Type B pancreatic cell (in vitro differentiated cells): ENCODE results near the gene CTDP1. TPM values are rescaled to one million over a fixed set of nuclear protein-coding genes. Genes with fewer than 3 reads are reported as not detected.

Experiments
- DNase-seq: peaks from one replicate; pipeline ENCODE4 v3.0.0; 2021; ENCODE audit warnings: mixed read lengths; ENCODE audit not compliant: unreplicated experiment; ENCODE audit errors: extremely low spot score
- H3K27ac Mint-ChIP-seq: 2 replicates; pipeline ENCODE4 v1.8.0; 2021; ENCODE audit warnings: mild to moderate bottlenecking, mixed read lengths
- H3K27me3 Mint-ChIP-seq: 2 replicates; pipeline ENCODE4 v1.8.0; 2021; ENCODE audit warnings: mixed read lengths
- H3K36me3 Mint-ChIP-seq: 2 replicates; pipeline ENCODE4 v1.8.0; 2021; ENCODE audit warnings: mixed read lengths
- H3K4me1 Mint-ChIP-seq: one replicate; pipeline ENCODE4 v1.8.0; 2021; ENCODE audit warnings: mixed read lengths; ENCODE audit not compliant: unreplicated experiment
- H3K4me3 Mint-ChIP-seq: 2 replicates; pipeline ENCODE4 v1.8.0; 2021; ENCODE audit warnings: mild to moderate bottlenecking, mixed read lengths
- H3K9me3 Mint-ChIP-seq: 2 replicates; pipeline ENCODE4 v1.8.0; 2021; ENCODE audit warnings: mixed read lengths
- CTCF ChIP-seq: fragments of 200-600 bp; sonication (generic); conservative IDR thresholded peaks from 2 replicates; pipeline ENCODE4 v1.5.0; 2021; ENCODE audit warnings: antibody characterized with exemption, mild to moderate bottlenecking
- total RNA-seq: library from RNA; stranded (reverse); gene quantifications from 2 replicates; pipeline ENCODE4 v1.2.1, GENCODE V29; 2021; ENCODE audit warnings: low replicate concordance

CTDP1 gene
- total RNA-seq, 1 donor from 2014 or later: 21.1 TPM

- Mint-ChIP-seq H3K27me3 (peaks cover 28% of the 10 kb centered on the region), H3K27ac (no peak overlapping the region), H3K36me3 (no peaks in the 10 kb centered on the region), H3K4me3 (no peak overlapping the region), H3K9me3 (no peaks in the 10 kb centered on the region), H3K4me1 (no peaks in the 10 kb centered on the region)
- DNase-seq: no peak
- TF ChIP-seq CTCF: no peak
Observed at GRCh38 chr18:79662439-79662838, 17.2 kb upstream of the CTDP1 start.

- Mint-ChIP-seq H3K4me1 (no peaks in the 10 kb centered on the region), H3K9me3 (peaks cover 5% of the 10 kb centered on the region), H3K27me3 (peaks cover 21% of the 10 kb centered on the region), H3K27ac (no peak overlapping the region), H3K4me3 (no peak overlapping the region), H3K36me3 (no peaks in the 10 kb centered on the region)
- no peak for DNase-seq
- TF ChIP-seq CTCF: no peak
Observed at GRCh38 chr18:79664525-79665125, 15.0 kb upstream of the CTDP1 start.

GRCh38 chr18:79668203-79668602 is 11.4 kb upstream of the CTDP1 start:
- peaks cover 5% of the 10 kb centered on the region for H3K9me3 Mint-ChIP-seq
- no peak for DNase-seq
- no peaks in the 10 kb centered on the region for H3K4me1 Mint-ChIP-seq
- no peaks in the 10 kb centered on the region for H3K36me3 Mint-ChIP-seq
- H3K27me3 Mint-ChIP-seq: peaks cover 8% of the 10 kb centered on the region
- TF ChIP-seq CTCF: no peak
- H3K4me3 Mint-ChIP-seq: no peak overlapping the region
- no peak overlapping the region for H3K27ac Mint-ChIP-seq

DNA sequence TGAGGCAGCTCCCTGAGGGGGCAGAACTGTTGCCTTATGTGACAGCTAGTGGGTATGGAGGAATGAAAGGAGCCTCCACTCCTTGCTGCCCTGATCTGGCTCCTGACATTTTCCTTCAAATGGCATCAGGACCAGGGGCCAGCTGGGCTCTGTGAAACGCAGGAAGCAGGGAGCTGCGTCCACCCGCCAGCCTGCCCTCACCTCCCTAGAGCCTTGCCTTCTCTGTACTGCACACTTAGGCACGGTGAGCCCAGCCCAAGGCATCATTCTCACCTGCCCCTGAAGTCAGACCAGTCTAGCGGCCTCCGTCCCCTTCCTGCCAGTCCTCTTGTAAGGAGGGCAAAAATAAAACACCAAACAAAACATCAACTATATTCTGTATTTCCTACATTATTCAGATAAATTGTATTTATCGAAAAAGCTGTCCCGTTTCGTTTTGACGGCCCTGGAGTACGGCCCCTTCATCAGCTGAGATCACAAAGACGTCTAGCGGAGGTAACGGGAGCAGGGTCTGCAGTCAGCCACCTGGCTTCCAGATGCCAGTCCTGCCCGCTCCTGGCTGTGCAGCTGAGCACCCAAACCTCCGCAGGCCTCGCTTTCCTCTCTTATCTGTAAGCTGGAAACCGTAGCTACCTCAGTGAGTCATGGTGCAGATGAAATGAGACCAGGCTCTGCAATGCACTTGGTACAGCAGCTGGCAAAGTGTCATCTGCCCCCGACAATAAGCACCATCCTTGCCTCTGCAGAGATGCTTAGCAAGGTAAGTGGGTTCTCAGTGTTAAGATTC is 6.9 kb upstream of the CTDP1 start:
- Mint-ChIP-seq H3K9me3 (peaks cover 5% of the 10 kb centered on the region), H3K4me1 (no peaks in the 10 kb centered on the region), H3K4me3 (no peak overlapping the region), H3K27ac (no peak overlapping the region), H3K36me3 (peaks cover 7% of the 10 kb centered on the region), H3K27me3 (peaks cover 3% of the 10 kb centered on the region)
- no peak for DNase-seq
- no peak for TF ChIP-seq CTCF

DNA sequence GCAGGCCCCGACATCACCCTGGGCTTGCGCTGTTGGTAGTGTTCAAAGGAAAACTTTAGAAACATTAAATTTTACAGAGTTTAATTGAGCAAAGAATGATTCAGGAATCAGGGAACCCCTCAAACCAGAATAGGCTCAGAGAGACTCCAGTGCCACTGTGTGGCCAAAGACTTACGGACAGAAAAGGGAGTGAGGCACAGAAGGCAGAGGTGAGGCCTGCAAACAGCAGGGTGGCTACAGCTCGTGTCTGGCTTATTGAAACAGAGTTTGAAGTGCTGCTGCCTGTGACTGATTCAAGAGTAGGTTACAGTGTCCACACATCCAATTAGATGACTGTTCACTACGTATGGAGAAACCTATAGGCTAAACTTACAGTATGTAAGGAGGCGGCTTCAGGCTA is 2.4 kb upstream of the CTDP1 start:
- Mint-ChIP-seq H3K4me3 (peak overlapping the region; percentile 28), H3K4me1 (peaks cover 14% of the 10 kb centered on the region), H3K27me3 (no peaks in the 10 kb centered on the region), H3K27ac (peak overlapping the region; percentile 100), H3K9me3 (no peaks in the 10 kb centered on the region), H3K36me3 (peaks cover 7% of the 10 kb centered on the region)
- no peak for TF ChIP-seq CTCF
- DNase-seq: no peak
